ENCODE data around the gene TMED9.
A peak's percentile ranks its signal among the peaks of the same experiment; 100 is the strongest.

TMED9 gene

DNA sequence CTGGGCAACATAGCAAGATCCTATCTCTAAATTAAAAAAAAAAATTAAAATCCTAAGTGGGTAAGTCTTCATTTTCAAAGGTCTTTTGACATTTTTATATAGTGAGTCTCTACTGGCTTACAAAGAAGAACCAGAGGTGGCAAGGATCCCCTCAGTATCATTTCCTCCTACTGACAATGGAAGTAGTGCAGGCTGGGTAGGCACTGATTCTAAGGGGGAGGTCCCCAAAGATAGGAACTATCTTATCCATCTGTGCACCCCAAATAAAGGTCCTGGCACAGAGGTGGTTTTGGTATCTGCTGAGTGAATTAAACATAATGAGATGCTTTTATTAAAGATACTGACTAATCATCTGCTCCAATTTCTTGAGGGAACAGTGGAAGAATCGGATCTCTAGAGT lies 41.9 kb upstream of the TMED9 start:
- ATAC-seq: no peak
- TF ChIP-seq PPARA (CRISPR knock-in tag; IDR thresholded peaks at IDR 0.05; ENCODE audit: borderline replicate concordance) (no peak), CSDC2 (CRISPR knock-in tag; IDR thresholded peaks at IDR 0.05) (no peak), SNAI2 (CRISPR knock-in tag; IDR thresholded peaks at IDR 0.05) (no peak), RARB (CRISPR knock-in tag; IDR thresholded peaks at IDR 0.05) (no peak), ESRRG (CRISPR knock-in tag; IDR thresholded peaks at IDR 0.05) (no peak)

DNA sequence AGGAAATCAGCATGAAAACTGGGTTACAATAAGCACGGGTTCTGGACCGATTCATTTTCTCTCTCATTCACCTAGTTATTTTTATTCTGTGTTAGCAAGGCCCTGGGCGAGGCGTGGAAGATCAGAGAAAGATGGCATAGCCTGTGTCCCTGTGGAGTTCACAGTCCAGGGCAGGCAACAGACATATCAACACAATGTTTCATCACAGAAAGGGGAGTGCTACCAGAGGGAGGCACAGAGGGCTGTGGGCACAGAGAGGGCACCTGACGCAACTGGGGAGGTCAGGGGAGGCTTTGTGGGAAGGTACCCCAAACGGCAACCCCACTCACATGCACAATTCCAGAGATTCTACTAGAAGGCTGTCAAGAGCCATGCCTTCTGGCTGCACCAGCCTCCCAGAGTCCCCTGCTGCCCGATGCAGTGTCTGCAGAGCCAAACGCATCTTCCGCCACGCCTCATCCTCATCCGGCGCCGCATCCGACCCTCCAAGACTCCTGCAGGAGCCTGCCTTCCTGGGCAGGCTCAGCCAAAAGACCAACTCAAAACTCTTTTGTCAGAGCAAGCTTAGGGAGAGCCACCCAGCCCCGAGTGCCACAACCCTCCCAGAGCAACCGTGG lies 39.1 kb upstream of the TMED9 start:
- peak; percentile 60 for ATAC-seq

DNA sequence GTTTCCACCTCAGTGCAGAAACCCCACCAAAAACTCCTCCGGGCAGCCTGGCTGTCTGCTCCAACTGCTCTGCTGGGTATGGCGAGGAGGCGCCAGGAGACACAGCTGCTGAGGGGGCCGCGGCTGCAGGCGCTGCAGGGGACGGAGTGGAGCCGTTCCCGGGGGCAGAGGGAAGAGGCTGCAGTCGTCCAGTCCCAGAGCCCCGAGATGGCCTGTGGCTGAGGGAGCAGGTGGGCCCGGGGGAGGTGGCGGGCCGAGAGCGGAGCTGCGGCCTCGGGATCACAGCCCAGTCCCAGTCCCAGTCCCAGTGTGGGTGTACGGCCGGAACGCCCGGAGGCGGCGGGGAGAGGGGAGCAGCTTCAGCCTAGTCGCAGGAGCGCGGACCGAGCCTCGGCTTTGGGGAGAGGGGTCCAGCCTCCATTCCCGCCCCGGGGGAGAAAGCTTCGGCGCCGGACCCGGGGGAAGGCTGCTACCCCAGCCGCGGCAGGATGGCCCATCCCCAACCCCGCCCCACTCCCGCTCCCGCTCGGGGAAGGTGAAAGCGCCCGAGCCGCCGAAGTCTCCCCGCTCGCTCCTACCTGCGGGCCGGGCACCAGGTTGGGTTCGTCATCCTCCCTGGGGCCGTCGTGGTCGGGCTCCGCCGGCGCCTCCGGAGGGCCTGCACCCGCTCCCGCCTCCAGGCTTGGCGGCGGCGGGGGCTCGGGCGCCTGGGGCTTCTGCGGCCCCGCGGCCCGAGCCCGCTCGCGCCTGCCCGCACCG lies 38.2 kb upstream of the TMED9 start:
- TF ChIP-seq, protein P1, sequence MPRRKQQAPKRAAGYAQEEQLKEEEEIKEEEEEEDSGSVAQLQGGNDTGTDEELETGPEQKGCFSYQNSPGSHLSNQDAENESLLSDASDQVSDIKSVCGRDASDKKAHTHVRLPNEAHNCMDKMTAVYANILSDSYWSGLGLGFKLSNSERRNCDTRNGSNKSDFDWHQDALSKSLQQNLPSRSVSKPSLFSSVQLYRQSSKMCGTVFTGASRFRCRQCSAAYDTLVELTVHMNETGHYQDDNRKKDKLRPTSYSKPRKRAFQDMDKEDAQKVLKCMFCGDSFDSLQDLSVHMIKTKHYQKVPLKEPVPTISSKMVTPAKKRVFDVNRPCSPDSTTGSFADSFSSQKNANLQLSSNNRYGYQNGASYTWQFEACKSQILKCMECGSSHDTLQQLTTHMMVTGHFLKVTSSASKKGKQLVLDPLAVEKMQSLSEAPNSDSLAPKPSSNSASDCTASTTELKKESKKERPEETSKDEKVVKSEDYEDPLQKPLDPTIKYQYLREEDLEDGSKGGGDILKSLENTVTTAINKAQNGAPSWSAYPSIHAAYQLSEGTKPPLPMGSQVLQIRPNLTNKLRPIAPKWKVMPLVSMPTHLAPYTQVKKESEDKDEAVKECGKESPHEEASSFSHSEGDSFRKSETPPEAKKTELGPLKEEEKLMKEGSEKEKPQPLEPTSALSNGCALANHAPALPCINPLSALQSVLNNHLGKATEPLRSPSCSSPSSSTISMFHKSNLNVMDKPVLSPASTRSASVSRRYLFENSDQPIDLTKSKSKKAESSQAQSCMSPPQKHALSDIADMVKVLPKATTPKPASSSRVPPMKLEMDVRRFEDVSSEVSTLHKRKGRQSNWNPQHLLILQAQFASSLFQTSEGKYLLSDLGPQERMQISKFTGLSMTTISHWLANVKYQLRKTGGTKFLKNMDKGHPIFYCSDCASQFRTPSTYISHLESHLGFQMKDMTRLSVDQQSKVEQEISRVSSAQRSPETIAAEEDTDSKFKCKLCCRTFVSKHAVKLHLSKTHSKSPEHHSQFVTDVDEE (CRISPR knock-in tag; IDR thresholded peaks at IDR 0.05): no peak
- TF ChIP-seq, protein P2, sequence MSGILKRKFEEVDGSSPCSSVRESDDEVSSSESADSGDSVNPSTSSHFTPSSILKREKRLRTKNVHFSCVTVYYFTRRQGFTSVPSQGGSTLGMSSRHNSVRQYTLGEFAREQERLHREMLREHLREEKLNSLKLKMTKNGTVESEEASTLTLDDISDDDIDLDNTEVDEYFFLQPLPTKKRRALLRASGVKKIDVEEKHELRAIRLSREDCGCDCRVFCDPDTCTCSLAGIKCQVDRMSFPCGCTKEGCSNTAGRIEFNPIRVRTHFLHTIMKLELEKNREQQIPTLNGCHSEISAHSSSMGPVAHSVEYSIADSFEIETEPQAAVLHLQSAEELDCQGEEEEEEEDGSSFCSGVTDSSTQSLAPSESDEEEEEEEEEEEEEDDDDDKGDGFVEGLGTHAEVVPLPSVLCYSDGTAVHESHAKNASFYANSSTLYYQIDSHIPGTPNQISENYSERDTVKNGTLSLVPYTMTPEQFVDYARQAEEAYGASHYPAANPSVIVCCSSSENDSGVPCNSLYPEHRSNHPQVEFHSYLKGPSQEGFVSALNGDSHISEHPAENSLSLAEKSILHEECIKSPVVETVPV (CRISPR knock-in tag; IDR thresholded peaks at IDR 0.05): no peak
- no peak for TF ChIP-seq TCF4 (CRISPR knock-in tag; IDR thresholded peaks at IDR 0.05; ENCODE audit: borderline replicate concordance)
- no peak for TF ChIP-seq TOX (CRISPR knock-in tag; IDR thresholded peaks at IDR 0.05; ENCODE audit: borderline replicate concordance)
- TF ChIP-seq ZFP30 (CRISPR knock-in tag; IDR thresholded peaks at IDR 0.05): no peak
- TF ChIP-seq ZFP3 (CRISPR knock-in tag; IDR thresholded peaks at IDR 0.05): no peak
- TF ChIP-seq, protein P3, sequence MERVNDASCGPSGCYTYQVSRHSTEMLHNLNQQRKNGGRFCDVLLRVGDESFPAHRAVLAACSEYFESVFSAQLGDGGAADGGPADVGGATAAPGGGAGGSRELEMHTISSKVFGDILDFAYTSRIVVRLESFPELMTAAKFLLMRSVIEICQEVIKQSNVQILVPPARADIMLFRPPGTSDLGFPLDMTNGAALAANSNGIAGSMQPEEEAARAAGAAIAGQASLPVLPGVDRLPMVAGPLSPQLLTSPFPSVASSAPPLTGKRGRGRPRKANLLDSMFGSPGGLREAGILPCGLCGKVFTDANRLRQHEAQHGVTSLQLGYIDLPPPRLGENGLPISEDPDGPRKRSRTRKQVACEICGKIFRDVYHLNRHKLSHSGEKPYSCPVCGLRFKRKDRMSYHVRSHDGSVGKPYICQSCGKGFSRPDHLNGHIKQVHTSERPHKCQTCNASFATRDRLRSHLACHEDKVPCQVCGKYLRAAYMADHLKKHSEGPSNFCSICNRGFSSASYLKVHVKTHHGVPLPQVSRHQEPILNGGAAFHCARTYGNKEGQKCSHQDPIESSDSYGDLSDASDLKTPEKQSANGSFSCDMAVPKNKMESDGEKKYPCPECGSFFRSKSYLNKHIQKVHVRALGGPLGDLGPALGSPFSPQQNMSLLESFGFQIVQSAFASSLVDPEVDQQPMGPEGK (CRISPR knock-in tag; IDR thresholded peaks at IDR 0.05; ENCODE audit: borderline replicate concordance): no peak
- TF ChIP-seq CSDC2 (CRISPR knock-in tag; IDR thresholded peaks at IDR 0.05): no peak
- ATAC-seq: peak; percentile 74

More for the DNA sequence above, 39.1 kb upstream of the TMED9 start:
- TF ChIP-seq ZFP3 (CRISPR knock-in tag; IDR thresholded peaks at IDR 0.05): no peak
- TF ChIP-seq, protein P4, sequence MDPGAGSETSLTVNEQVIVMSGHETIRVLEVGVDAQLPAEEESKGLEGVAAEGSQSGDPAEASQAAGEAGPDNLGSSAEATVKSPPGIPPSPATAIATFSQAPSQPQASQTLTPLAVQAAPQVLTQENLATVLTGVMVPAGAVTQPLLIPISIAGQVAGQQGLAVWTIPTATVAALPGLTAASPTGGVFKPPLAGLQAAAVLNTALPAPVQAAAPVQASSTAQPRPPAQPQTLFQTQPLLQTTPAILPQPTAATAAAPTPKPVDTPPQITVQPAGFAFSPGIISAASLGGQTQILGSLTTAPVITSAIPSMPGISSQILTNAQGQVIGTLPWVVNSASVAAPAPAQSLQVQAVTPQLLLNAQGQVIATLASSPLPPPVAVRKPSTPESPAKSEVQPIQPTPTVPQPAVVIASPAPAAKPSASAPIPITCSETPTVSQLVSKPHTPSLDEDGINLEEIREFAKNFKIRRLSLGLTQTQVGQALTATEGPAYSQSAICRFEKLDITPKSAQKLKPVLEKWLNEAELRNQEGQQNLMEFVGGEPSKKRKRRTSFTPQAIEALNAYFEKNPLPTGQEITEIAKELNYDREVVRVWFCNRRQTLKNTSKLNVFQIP (CRISPR knock-in tag; IDR thresholded peaks at IDR 0.05; ENCODE audit: borderline replicate concordance, low read depth): no peak

DNA sequence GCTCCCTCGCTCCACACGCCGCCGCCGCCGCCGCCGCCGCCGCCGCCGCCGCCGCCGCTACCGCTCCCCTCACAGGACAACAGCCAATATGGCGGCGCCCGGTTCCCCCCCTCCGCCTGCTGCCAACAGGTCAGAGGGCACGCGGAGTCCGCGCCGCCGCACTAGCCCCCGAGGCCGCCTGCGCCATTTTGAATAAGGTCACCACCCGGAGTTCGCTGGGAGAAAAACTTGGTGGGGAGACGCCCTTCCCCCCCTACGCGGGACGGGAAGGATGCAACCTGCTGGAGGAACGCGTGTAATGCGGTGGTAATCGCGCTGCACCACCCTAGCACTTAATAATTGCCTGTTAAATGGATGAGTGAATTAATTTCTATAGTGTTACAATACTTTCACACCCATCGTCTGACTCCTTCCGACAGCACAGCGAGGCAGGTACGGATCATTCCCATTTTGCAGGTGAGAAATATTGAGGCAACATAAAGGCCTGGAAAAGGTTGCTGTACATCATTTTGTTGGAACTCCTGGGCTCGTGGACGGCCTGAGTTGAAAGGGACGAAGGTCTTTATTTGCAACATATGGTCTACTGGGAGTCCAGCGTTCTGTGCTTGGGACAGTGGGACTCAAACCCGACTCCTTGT lies 37.4 kb upstream of the TMED9 start, which contains the start of gene FAM193B:
TSS of gene FAM193B (minus strand) at position 90 of the 638 bp plus-strand sequence. CDS start 105 bp downstream, outside the sequence.
- TF ChIP-seq ISL1 (CRISPR knock-in tag; IDR thresholded peaks at IDR 0.05): no peak
- TF ChIP-seq, protein P3 (CRISPR knock-in tag; IDR thresholded peaks at IDR 0.05; ENCODE audit: borderline replicate concordance): 0 out of 2 replicates have a peak, but pooled peaks have one; percentile 50

More for the DNA sequence above, 37.4 kb upstream of the TMED9 start, which contains the start of gene FAM193B:
- peak; percentile 87 for ATAC-seq

Data from SK-N-SH treated with all-trans-retinoic acid at 6 μM for 48 hours (cell line).